SW 1271 (cell line): Measurements from ENCODE around the gene GPR137C.
"Not testable (repeated sequence)": the region's sequence is repeated elsewhere in the genome, so short reads cannot be mapped to it uniquely, and the experiment has no call there.

Source experiments
- DNase-seq, 2 experiments: peaks; one replicate each; lab custom pipeline; 2025; lab: John Stamatoyannopoulos, UW

The GPR137C gene

DNA sequence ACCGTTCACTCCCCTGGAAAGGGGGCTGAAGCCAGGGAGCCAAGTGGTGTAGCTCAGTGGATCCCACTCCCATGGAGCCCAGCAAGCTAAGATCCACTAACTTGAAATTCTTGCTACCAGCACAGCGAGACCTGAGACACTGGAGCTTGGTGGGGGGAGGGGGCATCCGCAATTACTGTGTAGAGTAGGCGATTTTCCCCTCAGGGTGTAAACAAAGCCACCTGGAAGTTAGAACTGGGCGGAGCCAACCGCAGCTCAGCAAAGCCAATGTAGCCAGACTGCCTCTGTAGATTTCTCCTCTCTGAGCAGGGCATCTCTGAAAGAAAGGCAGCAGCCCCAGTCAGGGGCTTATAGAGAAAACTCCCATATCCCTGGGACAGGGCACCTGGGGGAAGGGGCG, 15.8 kb downstream of the GPR137C start:
- DNase-seq = not testable (repeated sequence)

- DNase-seq = no peak
These were observed 23.2 kb downstream of the GPR137C start for GRCh38 chr14:52575858-52576257.

- DNase-seq = no peak
These were observed 30.9 kb downstream of the GPR137C start for GRCh38 chr14:52583544-52583943.

DNA sequence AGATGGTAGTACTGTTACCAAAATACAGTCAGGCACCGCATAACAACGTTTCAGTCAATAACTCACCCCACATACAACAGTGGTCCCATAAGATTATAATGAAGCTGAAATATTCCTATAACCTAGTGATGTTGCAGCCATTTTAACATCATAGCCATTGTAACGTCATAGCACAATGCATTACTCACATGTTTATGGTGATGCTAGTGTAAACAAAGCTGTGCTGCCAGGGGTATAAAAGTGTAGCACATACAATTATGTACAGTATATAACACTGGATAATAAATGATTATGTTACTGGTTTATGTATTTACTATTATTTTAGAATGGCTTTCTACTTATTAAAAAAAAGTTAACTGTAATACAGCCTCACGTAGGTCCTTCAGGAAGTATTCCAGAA, 37.0 kb downstream of the GPR137C start:
- no peak for DNase-seq

DNA sequence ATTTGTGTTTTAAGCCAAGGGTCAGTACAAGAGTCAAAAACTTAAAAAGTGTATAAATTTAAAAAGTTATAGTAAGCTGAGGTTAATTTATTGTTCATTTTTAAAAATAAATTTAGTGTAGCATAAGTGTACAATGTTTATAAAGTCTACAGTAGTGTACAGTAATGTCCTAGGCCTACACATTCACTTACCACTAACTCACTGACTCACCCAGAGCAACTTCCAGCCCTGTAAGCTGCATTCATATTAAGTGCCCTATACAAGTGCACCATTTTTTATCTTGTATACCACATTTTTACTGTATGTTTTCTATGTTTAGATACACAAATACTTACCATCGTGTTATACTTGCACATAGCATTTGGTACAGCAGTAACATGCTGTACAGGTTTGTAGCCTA, 37.7 kb downstream of the GPR137C start:
- DNase-seq = no peak

GRCh38 chr14:52596320-52596719, 43.7 kb downstream of the GPR137C start:
- no peak for DNase-seq

- no peak for DNase-seq
These were observed 44.2 kb downstream of the GPR137C start for GRCh38 chr14:52596861-52597260.

DNA sequence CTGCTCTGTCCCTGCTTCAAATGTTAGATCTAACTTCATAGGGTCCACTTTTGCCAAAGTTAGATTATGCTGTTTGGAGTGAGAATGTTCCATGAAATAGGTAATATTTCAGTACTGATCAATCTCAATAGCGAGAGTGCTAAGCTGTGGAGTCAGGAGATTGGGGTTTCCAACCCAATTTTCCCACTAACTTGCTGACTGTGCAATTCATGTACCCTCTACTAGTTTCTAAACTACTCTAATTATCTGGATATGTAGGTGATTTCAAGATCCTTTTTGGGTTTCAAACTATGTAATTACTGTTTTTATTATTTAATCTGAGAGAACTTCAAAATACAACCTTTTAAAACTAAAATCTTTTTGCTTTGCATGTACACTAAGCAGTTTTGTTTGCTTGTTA, 45.9 kb downstream of the GPR137C start:
- DNase-seq = no peak

DNA sequence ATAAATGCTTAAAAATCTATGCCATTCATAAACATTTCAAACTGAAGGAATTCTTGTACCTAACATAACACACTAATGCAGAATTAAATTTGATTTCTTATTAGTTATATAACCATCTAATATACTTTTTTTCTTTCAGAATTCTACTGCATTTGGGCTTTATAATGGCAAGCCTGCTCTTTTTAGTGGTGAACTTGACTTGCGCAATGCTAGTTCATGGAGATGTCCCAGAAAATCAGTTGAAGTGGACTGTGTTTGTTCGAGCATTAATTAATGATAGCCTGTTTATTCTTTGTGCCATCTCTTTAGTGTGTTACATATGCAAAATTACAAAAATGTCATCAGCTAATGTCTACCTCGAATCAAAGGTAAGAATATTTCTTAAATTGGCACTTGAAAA, 47.3 kb downstream of the GPR137C start:
- DNase-seq = no peak

DNA sequence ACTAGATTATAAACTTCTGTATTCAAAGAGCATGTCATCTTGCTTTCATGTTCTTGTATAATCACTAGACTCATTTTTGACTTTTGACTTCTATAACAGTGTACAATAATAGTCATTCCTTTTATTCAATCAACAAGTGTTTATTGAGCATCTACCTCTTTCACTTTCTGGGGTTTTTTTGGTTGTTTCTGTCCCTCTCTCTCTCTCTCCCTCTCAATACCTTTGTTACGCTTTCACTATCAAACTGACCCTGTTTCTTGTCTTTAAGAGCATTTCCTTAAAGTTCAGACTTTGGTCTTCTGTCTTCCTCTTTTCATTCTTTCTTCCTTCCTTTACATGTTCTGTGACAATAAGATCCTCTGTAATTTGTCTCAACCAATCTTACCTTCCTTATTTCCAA, 49.5 kb downstream of the GPR137C start:
- no peak for DNase-seq

GRCh38 chr14:52607061-52607460, 54.4 kb downstream of the GPR137C start:
- no peak for DNase-seq

GRCh38 chr14:52609445-52610044, 56.9 kb downstream of the GPR137C start:
- no peak for DNase-seq

DNA sequence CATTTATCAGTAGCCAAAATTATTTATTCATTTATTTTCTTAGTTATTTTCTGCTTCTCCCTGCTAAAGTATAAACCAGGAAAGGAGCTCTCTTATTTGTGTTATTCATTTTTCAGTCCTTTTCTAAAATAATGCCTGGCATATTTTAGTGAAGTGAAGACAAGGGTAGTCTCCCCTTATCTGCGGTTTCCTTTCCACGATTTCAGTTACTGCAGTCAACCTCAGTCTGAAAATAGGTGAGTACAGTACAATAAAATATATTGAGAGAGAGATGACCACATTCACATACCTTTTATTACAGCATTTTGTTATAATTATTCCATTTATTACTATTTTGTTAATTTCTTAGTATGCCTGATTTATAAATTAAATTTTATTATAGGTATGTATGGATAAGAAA, 57.6 kb downstream of the GPR137C start:
- DNase-seq = no peak

- DNase-seq = no peak
These were observed 66.0 kb downstream of the GPR137C start for GRCh38 chr14:52618602-52619001.

DNA sequence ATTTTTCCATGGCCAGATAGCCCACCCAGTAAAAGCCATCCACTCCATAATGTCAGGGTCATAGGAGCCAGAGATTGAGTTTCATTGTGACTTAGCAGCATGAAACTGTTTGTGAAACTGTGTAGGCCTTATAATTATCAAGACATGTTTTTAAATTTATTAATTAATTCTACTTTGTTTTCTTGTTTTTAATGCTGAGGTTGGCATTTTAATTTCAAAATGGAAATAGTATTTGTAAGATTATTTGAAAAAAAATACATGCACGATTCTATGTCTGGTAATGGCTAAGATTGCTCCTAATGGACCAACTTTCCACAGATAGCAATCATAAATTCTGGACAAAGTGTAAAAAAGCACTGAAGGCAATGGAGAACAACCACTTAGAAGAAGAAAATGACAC, 67.1 kb downstream of the GPR137C start:
- DNase-seq = no peak

DNA sequence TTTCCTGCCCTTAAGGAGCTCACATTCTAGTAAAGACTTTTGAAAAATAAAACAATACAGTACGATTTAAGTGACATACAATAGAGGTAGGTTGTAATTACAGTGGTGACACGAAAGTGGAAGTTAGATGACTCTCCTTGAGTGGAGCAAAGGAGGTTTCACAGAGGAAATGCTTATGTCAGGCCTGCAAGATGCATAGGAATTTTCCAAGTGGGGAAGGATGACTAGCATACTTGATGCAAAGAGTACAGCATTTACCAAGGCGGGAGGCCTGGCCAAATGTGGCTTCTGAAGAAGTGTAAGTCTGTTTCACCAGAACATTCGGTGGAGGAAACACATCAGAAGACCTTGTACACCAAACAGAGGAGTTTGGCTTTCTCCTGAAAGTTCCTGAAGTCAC, 87.5 kb downstream of the GPR137C start:
- DNase-seq = no peak

- DNase-seq = no peak
These were observed 89.1 kb downstream of the GPR137C start for GRCh38 chr14:52641745-52642144.

- no peak for DNase-seq
These were observed 96.9 kb downstream of the GPR137C start for GRCh38 chr14:52649511-52649910.

DNA sequence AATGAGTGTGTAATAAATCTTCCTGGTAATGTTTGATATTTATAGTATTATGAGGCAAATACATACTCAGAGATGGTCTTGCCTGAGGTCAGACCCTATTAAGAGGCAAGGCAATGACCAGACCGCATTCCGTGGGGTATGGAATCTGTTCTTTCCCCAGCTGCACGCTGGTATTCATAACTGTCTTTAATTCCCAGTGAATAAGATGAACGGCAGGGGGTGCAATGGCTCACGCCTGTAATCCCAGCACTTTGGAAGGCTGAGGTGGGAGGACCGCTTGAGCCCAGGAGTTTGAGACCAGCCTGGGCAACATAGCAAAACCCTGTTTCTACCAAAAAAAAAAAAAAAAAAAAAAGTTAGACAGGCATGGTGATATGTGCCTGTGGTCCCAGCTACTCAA, 98.1 kb downstream of the GPR137C start:
- DNase-seq = no peak

DNA sequence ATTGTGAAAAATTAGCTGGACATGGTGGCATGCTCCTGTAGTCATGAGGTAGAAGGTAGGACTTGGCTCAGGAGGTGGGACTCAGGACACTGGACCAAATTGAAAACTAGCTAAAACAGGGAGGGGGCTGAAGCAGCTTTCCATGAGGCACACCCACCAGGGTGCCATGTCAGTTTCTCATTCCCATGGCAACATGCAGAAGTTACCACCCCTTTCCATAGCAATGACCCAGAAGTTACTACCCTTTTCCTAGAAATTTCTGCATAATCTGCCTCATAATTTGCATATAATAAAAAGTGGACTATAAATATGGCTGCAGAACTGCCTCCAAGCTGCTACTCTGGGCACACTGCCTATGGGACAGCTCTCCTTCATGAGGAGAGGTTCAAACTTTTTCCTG, 104.3 kb downstream of the GPR137C start:
- no peak for DNase-seq

GRCh38 chr14:52660325-52660724, 107.7 kb downstream of the GPR137C start:
- no peak for DNase-seq

GRCh38 chr14:52660832-52661231, 108.2 kb downstream of the GPR137C start:
- no peak for DNase-seq

GRCh38 chr14:52661314-52661713, 108.7 kb downstream of the GPR137C start:
- no peak for DNase-seq

DNA sequence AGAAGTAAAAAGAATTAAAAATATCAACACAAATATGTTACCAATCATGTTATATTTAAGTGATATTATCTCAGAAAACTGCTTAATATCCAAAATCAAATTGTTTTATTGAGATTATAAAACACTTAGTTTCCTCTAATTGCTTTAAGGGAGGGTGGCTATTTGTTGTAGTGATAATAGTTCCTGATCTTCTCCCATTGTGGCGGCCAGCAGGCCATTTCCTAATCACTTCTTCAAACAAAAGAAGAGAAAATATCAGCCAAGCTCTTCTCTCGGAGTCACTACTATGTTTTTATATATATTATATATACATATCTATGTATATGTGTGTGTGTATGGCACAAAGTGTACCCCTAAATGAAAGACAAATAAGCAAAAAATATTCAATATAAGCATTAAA, 111.2 kb downstream of the GPR137C start:
- no peak for DNase-seq

DNA sequence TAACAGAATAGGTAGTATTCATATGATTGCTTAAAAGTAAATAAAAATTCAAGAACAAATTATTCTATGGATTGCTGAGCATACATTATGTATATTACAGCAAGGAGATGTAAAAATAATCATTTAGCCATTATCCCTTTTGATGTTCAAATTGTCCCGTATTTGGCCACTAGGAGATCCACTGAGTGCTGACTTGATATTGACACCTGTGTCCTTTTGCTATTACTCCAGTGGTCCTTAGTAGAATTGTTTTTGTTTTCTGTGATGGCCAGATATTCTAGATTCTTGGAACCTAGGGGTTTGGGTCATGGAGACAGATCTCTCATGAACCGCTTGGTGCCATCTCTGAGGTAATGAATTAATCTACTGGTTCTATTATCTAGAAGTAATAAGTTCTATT, 126.0 kb downstream of the GPR137C start:
- DNase-seq = peak in 1 of 2 experiments; percentile 15
